Small intestine (tissue), 7 donors: ENCODE data around the gene MAT1A. TPM values are rescaled to one million over a fixed set of nuclear protein-coding genes. Genes with fewer than 3 reads are reported as not detected.

ENCODE experiments used
- DNase-seq, 2 donors: peaks; one replicate each; pipeline versions ENCODE4 v3.0.0 to v3.0.0-alpha.2; 2013
- FAIRE-seq: peaks from 2 replicates; lab custom pipeline; 2012; peaks lifted over from hg19 to GRCh38; lab: Jason Lieb, UNC
- H3K27ac ChIP-seq, 3 donors: one replicate each; pipeline ENCODE4 v1.5.1; 2013; ENCODE audit warnings: low read length in 2 of 3, mild to moderate bottlenecking in 2 of 3, control low read depth in 1 of 3, inconsistent platforms in 1 of 3, low read depth in 1 of 3, moderate library complexity in 1 of 3
- H3K27me3 ChIP-seq, 3 donors: one replicate each; pipeline ENCODE4 v1.6.1; 2013; ENCODE audit warnings: low read length in 3 of 3, inconsistent platforms in 1 of 3; ENCODE audit not compliant: control insufficient read depth in 3 of 3, insufficient read depth in 3 of 3
- H3K36me3 ChIP-seq, 3 donors: one replicate each; pipeline ENCODE4 v1.6.1; 2013; ENCODE audit warnings: low read length in 3 of 3, inconsistent platforms in 1 of 3, low read depth in 1 of 3, mild to moderate bottlenecking in 1 of 3, moderate library complexity in 1 of 3; ENCODE audit not compliant: control insufficient read depth in 3 of 3, insufficient read depth in 2 of 3
- H3K4me1 ChIP-seq, 3 donors: one replicate each; pipeline ENCODE4 v1.6.1; 2013; ENCODE audit warnings: low read length in 2 of 3, inconsistent platforms in 1 of 3, low read depth in 1 of 3, mild to moderate bottlenecking in 1 of 3, moderate library complexity in 1 of 3; ENCODE audit not compliant: control insufficient read depth in 3 of 3, insufficient read depth in 2 of 3
- H3K4me3 ChIP-seq, 3 donors: one replicate each; pipeline ENCODE4 v1.5.1; 2013; ENCODE audit warnings: low read length in 3 of 3, control low read depth in 1 of 3, inconsistent platforms in 1 of 3, low read depth in 1 of 3, mild to moderate bottlenecking in 1 of 3, moderate library complexity in 1 of 3
- H3K9me3 ChIP-seq, 2 donors: one replicate each; pipeline ENCODE4 v1.6.1; 2013; ENCODE audit warnings: low read depth in 1 of 2, low read length in 1 of 2; ENCODE audit not compliant: control insufficient read depth in 2 of 2, insufficient read depth in 1 of 2
- WGBS, 3 donors: extraction: QIAGEN DNeasy Blood & Tissue Kit; methylation state at CpG; one replicate each; pipeline ENCODE4 v1.1.7; 2013; 5-methylcytosine and 5-hydroxymethylcytosine counted together
- polyA plus RNA-seq, 4 donors: library from polyadenylated mRNA; stranded (reverse) in 3 of 4; unstranded in 1 of 4; fragments of 200-250 nt in 3 of 4; fragments of 120-200 nt in 1 of 4; gene quantifications; one replicate each; pipeline versions ENCODE4 v1.2.1 to v1.2.3, GENCODE V29; 2013
- donor health status: healthy with polysubstance abuse.
- donor health status: control.
- donor health status: control.
- donor health status: Bipolar disorder and iron deficiency.
- donor health status: healthy.

MAT1A gene
- polyA plus RNA-seq, 4 donors: 0.18 to 0.52 TPM; not detected in 2

- Histone ChIP-seq H3K27me3 (no peaks in the 10 kb centered on the region), H3K27ac (no peak overlapping the region), H3K9me3 (no peaks in the 10 kb centered on the region), H3K4me3 (no peak overlapping the region), H3K4me1 (peaks cover 0 to 11% (median 0%) of the 10 kb centered on the region in 3 donors), H3K36me3 (no peaks in the 10 kb centered on the region)
- FAIRE-seq (no peak), DNase-seq (peak; percentile 33 to 56)
- WGBS, 3 donors: 66 to 83% (median 74%) methylated on average over 18 of the region's 18 CpGs
These were observed 14.9 kb downstream of the MAT1A start for GRCh38 chr10:80274396-80275134.

- Histone ChIP-seq H3K4me3 (no peak overlapping the region), H3K4me1 (peaks cover 0 to 11% (median 0%) of the 10 kb centered on the region in 3 donors), H3K36me3 (no peaks in the 10 kb centered on the region), H3K9me3 (no peaks in the 10 kb centered on the region), H3K27ac (no peak overlapping the region), H3K27me3 (no peaks in the 10 kb centered on the region)
- 85 to 91% (median 87%) methylated on average over 14 of the region's 14 CpGs for WGBS, 3 donors
- DNase-seq (no peak), FAIRE-seq (no peak)
These were observed 15.8 kb downstream of the MAT1A start for GRCh38 chr10:80273523-80274170.

GRCh38 chr10:80272793-80273522 is 16.5 kb downstream of the MAT1A start:
- no peaks in the 10 kb centered on the region for H3K36me3 ChIP-seq
- DNase-seq (peak; percentile 16 to 74), FAIRE-seq (no peak)
- WGBS, 3 donors: 34 to 64% (median 41%) methylated on average over 7 of the region's 7 CpGs
- peaks cover 0 to 11% (median 0%) of the 10 kb centered on the region in 3 donors for H3K4me1 ChIP-seq
- no peak overlapping the region for H3K27ac ChIP-seq
- H3K4me3 ChIP-seq: no peak overlapping the region
- H3K27me3 ChIP-seq: no peaks in the 10 kb centered on the region
- no peaks in the 10 kb centered on the region for H3K9me3 ChIP-seq

- no peaks in the 10 kb centered on the region for H3K9me3 ChIP-seq
- 70 to 84% (median 78%) methylated on average over 5 of the region's 5 CpGs for WGBS, 3 donors
- no peaks in the 10 kb centered on the region for H3K27me3 ChIP-seq
- no peak for FAIRE-seq
- H3K27ac ChIP-seq: no peak overlapping the region
- no peak overlapping the region for H3K4me3 ChIP-seq
- peaks cover 0 to 11% (median 0%) of the 10 kb centered on the region in 3 donors for H3K4me1 ChIP-seq
- no peaks in the 10 kb centered on the region for H3K36me3 ChIP-seq
- DNase-seq: no peak
These were observed 18.0 kb downstream of the MAT1A start for GRCh38 chr10:80271416-80271815.

GRCh38 chr10:80270887-80271286 is 18.6 kb downstream of the MAT1A start:
- FAIRE-seq: no peak
- H3K27ac ChIP-seq: no peak overlapping the region
- WGBS, 3 donors: 89 to 91% (median 90%) methylated on average over 7 of the region's 7 CpGs
- H3K36me3 ChIP-seq: no peaks in the 10 kb centered on the region
- H3K4me3 ChIP-seq: no peak overlapping the region
- peaks cover 0 to 11% (median 0%) of the 10 kb centered on the region in 3 donors for H3K4me1 ChIP-seq
- no peaks in the 10 kb centered on the region for H3K27me3 ChIP-seq
- no peaks in the 10 kb centered on the region for H3K9me3 ChIP-seq
- no peak for DNase-seq

- no peaks in the 10 kb centered on the region for H3K27me3 ChIP-seq
- no peaks in the 10 kb centered on the region for H3K36me3 ChIP-seq
- H3K27ac ChIP-seq: no peak overlapping the region
- H3K4me3 ChIP-seq: no peak overlapping the region
- no peaks in the 10 kb centered on the region for H3K9me3 ChIP-seq
- FAIRE-seq: no peak
- WGBS, 3 donors: 20 to 60% (median 41%) methylated on average over 4 of the region's 4 CpGs
- no peak for DNase-seq
- peaks cover 0 to 11% (median 0%) of the 10 kb centered on the region in 3 donors for H3K4me1 ChIP-seq
These were observed 20.4 kb downstream of the MAT1A start for GRCh38 chr10:80268938-80269588.

- FAIRE-seq: no peak
- DNase-seq: no peak
- Histone ChIP-seq H3K9me3 (no peaks in the 10 kb centered on the region), H3K27me3 (no peaks in the 10 kb centered on the region), H3K36me3 (no peaks in the 10 kb centered on the region), H3K27ac (no peak overlapping the region), H3K4me3 (no peak overlapping the region), H3K4me1 (peaks cover 0 to 11% (median 0%) of the 10 kb centered on the region in 3 donors)
- WGBS, 3 donors: 72 to 81% (median 74%) methylated on average over 2 of the region's 2 CpGs
These were observed 21.2 kb downstream of the MAT1A start for GRCh38 chr10:80268266-80268665.

- FAIRE-seq (no peak), DNase-seq (no peak)
- Histone ChIP-seq H3K9me3 (no peaks in the 10 kb centered on the region), H3K27ac (no peak overlapping the region), H3K4me3 (no peak overlapping the region), H3K27me3 (no peaks in the 10 kb centered on the region), H3K36me3 (no peaks in the 10 kb centered on the region), H3K4me1 (no peaks in the 10 kb centered on the region)
- 86 to 91% (median 89%) methylated on average over 4 of the region's 4 CpGs for WGBS, 3 donors
These were observed 23.0 kb downstream of the MAT1A start for GRCh38 chr10:80266513-80266863.
